A549 treated with AZD9567 at 1 μM for 4 hours (cell line): ENCODE data around the gene TEX53. TPM values are rescaled to one million over a fixed set of nuclear protein-coding genes. Genes with fewer than 3 reads are reported as not detected.

Experiments
- total RNA-seq: library from RNA; stranded (reverse); fragments of 200-300 nt; extraction: Qiagen RNA extraction; gene quantifications from 5 replicates; pipeline ENCODE4 v1.2.3, GENCODE V29; 2022; ENCODE audit not compliant: insufficient read depth

TEX53 gene
- total RNA-seq = not detected in 5 replicates

GRCh38 chr9:114657705-114658104, at the start of gene TEX53:
Gene TEX53 (minus strand): TSS chr9:114657805. CDS start chr9:114657774, 31 bp downstream.

GRCh38 chr9:114681594-114682332, 24.2 kb upstream of the TEX53 start, which contains the start of gene TEX48:
Gene TEX48 (minus strand): TSS chr9:114682192. CDS start chr9:114671723, 10,469 bp downstream.

Other genes starting within 250 kb of the TEX53 start
- gene WHRN, start 152.3 kb downstream of the TEX53 start, total RNA-seq = 2.4 to 7.4 TPM (median 6.7 TPM) in 5 replicates
- gene ATP6V1G1, start 70.0 kb downstream of the TEX53 start, total RNA-seq = 118 to 168 TPM (median 121 TPM) in 5 replicates
- gene TMEM268, start 46.5 kb downstream of the TEX53 start, total RNA-seq = 10.2 to 13.7 TPM (median 11.0 TPM) in 5 replicates
- not detected in 5 replicates for gene TEX48, start 24.4 kb upstream of the TEX53 start, total RNA-seq
- 0.05 to 0.56 TPM (median 0.08 TPM) in 5 replicates for gene TNFSF15, start 148.2 kb upstream of the TEX53 start, total RNA-seq